Activated T-cell treated with anti-CD3 and anti-CD28 coated beads for 1 hour (primary cell): ENCODE measurements around the gene AKAP9.
A peak's percentile ranks its signal among the peaks of the same experiment; 100 is the strongest.
"Not testable (repeated sequence)": the region's sequence is repeated elsewhere in the genome, so short reads cannot be mapped to it uniquely, and the experiment has no call there.

Source experiments
- DNase-seq: peaks from one replicate; pipeline ENCODE4 v3.0.0-alpha.2; 2020; ENCODE audit warnings: low read depth

Gene AKAP9

DNA sequence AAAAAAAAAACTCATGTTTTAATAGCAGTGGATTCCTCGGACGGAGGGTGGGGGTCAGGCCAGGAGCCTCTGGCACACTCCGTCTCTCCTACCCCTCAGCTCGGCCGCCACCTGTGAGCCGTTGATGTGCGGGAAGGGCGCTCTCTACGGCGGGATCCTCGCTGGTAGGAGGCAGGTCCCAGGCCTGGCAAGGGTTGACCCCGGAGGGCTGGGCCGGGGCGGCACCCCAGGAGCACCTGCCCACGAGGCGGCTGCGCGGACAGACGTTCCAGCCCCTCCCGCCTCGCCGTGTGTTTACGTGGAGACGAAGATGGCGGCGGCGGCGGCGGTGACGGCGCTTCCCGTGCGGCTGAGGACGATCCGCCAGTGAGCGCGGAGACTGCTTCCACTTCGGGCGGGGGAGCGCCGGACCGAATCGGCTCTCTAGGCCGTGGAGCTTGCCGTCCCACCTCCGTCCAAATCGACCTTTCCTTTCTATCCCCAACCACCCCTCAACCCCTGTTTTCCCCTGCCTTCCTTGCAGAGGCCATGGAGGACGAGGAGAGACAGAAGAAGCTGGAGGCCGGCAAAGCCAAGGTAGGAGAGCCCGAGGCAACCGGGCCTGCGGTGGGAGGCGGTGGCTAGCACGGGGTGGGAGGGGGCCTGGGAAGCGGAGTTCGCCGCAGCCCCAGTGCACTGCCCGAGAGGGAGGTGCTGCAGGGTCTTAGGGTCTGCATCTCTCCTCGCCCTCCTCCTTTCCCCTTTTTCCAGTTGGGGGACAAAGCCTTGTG, at the start of gene AKAP9:
Gene AKAP9 (plus strand): TSS at position 291 of the 770 bp plus-strand sequence. CDS start 238 bp downstream, at position 529.
- DNase-seq = peak; percentile 79

DNA sequence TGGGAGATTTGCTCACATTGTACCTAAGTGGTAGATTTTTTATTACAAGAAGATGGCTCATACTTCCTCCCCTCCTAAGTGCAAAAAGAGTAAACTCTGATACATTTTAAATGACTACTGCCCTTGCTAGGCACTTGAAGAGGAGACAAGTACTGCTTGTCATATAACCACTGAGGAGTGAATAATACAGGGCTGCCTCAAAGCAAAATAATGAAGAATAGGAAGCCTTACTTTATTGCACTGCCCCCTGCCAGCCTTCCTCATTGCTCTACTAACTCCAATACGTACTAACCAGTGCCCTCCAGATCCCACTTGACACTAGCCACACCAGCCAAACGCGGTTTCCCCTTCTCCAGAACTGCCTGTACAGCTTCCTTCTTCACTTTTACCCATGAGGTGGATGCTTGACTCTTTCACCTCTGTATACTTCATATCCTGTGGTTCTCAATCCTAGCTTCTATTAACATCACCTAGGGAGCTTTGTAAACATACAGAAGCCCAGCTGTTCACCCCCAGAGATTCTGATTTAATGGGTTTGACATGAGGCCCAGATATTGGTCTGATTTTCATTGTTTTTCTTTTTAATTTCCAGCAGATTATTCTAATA, 48.5 kb upstream of the AKAP9 start:
- DNase-seq = no peak

DNA sequence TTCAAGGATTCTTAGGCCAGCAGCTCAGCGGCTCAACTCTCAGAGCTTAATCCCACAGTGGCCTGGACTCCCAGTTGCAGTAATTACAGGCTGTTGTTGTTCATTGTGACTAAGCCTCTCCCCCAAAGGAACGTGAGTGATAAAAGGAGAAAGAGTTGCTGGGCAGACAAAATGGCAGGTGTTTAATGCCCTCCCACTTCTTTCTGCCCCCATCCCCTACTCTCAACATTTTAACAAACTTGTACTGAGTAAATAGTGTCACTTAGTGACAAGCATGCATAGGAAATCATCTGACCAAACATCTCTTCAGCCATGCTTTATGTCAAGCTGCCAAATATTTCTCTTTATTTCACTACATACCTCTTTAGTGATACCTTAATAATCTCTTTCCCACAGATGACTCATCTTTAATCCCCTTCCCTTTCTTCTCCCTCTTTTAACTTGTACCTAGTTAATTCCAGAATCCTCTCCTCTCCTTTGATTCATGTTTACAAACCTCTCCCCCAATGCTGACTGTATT, 47.8 kb upstream of the AKAP9 start:
- DNase-seq = no peak

- not testable (repeated sequence) for DNase-seq
Measured at GRCh38 chr7:91893699-91894098, 47.0 kb upstream of the AKAP9 start.

DNA sequence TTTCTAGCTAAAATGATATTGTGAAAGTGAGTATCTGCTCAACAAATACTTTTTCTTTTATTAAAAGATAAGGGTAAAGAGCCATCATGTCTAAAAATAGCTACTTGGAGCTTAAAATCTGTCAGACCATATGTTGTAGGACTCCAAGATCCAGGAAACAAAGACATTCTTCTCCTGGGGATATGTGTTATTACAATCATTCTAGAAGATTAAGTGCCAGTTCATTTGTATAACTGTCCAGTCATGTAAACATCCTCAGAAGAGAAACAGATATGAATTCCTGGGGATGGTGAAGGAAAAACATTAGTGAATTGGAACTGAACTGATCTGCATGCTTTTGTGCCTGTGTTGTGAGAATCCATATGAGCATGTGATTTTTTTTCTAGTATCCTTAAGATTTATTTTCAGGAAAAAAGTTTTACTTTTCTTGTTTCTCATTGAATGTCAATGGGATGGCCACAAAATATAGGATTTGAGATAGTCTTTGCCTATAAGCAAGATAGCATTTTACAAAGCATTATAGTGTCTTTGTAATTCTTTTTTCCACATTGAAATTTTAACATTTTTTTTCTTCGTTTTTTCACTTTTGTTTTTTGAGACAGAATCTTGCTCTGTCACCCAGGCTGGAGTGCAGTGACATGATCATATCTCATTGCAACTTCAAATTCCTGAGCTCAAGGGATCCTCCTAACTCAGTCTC, 45.7 kb upstream of the AKAP9 start:
- no peak for DNase-seq

DNA sequence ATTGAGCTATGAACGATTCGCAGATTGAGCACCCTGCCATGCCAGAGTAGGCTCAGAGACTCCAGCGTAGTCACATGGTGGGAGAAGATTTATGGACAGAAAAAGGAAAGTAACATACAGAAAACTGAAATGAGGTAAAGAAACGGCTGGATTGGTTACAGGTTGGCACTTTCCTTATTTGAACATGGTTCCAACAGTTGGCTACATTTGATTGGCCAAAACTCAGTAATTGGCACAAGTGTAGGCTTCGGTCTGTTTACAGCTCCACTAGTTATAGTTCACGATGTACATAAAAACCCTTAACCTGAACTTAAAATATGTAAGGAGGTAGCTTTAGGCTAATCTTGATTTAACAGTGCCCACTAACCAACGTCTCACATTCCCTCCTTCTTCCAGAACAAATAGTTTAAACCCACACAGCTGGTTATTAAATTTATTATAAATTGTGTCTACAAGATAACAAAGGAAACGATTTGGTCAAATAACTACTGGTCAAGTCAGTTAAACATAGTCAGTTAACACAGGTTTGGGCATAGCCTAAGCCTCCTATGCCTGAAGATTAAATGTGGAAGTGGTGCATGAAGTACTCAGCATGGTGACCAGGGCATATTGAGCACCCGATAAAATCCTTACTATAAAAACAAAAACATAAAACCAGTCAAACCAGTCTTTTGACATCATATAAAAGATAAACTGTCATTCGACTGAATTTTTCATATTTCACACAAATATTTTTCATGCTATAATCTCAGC, 42.2 kb upstream of the AKAP9 start:
- DNase-seq = no peak

DNA sequence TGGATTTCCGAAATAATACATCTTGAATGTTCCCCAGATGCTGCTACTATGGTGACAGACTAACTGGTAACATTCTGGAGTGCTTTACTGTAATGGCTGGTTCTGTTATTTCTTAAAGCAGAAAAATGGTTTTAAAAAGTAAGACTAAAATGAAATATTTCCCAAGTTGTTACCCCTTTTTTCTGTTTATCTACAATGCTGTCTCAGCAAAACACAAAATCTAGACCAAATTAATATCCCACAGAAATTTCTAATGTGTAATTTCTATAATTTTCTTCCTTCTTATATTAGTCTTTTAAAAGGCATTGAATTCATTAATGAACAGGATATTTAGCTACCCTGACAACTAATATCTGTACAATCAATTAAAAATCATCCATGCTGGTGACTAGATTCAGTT, 41.1 kb upstream of the AKAP9 start:
- no peak for DNase-seq

DNA sequence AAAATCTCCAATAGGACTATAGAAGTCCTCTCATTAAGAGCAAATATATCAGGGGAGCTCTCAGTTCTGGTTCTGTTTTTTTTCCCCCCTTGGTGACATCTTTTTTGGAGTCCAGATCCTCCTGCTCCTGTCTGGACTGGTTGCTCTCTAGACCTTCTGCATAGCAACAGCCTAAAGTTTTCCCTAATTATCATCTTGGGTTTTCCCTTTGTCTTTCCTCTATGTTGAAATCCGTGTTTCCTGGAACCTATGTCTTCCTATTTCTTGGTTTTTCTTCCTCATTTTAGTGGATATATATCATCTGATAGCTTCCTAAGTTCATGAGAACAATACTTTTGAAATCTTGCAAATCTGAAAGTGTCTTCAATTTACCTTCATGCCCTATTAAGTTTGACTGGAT, 30.5 kb upstream of the AKAP9 start:
- no peak for DNase-seq

- DNase-seq = no peak
Measured at GRCh38 chr7:91911121-91911520, 29.5 kb upstream of the AKAP9 start.

GRCh38 chr7:91912494-91912893, 28.2 kb upstream of the AKAP9 start:
- DNase-seq = no peak

GRCh38 chr7:91913612-91914011, 27.1 kb upstream of the AKAP9 start:
- no peak for DNase-seq

DNA sequence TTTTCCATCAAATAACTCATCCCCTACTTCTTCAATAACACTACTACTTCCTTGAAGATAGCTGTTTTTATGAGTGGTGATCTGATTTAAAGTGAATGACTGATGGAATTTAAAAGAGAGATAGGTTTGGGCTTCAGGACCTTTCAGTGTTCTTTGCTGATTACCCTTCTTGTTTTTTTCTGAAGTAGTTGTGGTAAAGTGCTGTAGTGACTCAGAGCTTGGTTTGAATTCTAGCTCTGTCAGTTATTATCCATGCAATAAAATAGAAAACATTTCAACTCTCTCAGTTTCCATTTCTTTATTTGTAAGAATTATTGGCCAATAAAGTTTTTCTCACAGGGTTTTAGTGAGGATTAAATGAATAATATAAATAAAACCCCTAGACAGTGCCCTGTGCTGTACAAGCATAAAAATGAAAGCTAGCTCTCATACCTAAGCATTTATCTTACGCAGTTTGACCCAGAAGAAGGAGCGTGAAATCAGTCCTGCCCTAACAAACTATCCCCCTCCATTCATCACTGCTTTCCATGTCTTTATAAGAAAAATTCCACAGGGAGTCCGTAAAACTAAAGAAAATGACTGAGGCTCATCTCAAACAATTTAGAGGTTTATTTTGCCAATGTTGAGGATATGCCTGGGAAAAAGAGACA, 25.1 kb upstream of the AKAP9 start:
- no peak for DNase-seq

DNA sequence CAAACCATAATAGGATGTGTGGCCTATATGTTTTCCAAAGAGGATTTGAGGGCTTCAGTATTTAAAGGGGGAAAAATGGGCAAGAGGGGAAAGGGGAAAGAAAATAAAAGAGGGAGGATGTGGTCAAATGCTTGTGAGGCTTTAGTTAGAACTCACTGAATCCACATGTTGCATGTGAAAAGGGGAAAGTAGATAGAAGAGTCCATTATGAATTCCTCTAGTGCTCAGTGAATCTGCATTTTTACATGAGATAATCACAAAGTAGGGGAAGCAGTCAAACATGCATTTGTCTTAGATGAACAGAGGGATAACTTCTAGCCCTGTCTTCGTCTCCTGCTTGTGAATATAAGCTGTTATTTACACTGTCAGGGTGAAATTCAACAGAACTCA, 24.6 kb upstream of the AKAP9 start:
- no peak for DNase-seq

- DNase-seq = no peak
Measured at GRCh38 chr7:91918356-91918755, 22.3 kb upstream of the AKAP9 start.

- DNase-seq = no peak
Measured at GRCh38 chr7:91922857-91923256, 17.8 kb upstream of the AKAP9 start.

GRCh38 chr7:91927912-91928311, 12.8 kb upstream of the AKAP9 start:
- DNase-seq = no peak

DNA sequence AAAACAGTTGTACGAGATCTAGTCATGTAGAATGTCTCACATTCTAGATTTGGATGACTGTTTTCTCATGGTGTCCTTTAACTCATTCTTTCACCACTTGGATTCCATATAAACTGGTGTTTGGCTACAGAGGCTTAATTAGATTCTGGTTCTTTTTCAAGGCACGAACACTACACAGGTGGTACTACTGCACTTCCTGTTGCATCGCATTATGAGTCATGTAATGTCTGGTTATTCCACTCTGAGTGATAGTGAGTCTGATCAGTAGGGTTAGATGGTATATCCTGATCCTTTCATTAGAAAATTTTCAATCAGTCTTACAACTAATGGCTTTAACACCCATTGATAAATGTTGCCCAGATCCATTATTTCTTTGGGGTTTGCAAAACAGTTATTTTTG, 11.2 kb upstream of the AKAP9 start:
- no peak for DNase-seq

- no peak for DNase-seq
Measured at GRCh38 chr7:91940171-91940570, 491 bp upstream of the AKAP9 start.

DNA sequence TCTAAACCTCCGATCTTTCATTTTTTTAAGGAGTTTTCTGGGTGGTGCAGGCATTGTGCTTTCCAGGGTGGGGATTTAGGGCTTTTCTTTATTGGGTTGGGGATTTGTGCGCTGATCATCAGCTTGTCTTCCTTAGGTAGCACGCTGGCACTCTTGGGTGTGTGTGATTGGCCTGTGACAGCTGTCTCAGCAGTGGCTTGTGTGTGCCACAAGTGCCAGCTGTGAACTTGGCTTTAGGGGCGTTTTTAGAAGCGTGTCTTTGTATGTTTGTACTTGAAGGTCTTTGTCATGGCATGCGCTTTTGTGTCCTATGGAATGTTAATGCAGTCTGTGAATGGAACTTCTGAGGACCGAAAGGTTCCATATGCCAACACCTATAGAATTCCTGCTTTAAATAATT, 788 bp downstream of the AKAP9 start:
- peak; percentile 19 for DNase-seq

DNA sequence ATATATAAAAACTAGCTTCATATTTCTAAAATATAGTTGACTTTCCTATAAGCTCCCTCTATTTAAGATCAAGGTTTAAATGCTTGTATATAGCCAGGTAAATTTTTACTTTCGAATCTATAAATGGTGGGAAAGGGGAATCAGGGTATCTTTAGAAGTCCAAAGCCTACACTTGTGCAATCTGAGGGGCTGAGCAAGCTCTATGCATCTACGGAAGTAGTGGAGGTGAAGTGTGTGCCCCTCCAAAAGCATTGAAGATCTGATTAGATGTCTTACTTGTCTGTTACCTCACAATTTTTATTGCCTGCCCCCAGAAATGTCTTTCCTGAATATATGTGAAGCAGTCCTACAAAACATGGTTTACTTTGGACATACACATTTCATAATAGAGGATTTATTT, 1.6 kb downstream of the AKAP9 start:
- no peak for DNase-seq

GRCh38 chr7:91944970-91945369, 4.3 kb downstream of the AKAP9 start:
- DNase-seq = not testable (repeated sequence)

GRCh38 chr7:91945476-91945875, 4.8 kb downstream of the AKAP9 start:
- DNase-seq = no peak
